ENCODE results near the gene ZNF598. TPM values are rescaled to one million over a fixed set of nuclear protein-coding genes. Genes with fewer than 3 reads are reported as not detected.
A peak's percentile ranks its signal among the peaks of the same experiment; 100 is the strongest.

Gene ZNF598
- total and polyA plus RNA-seq, 4 donors: 2.7 to 28.4 (median 16.2) TPM

DNA sequence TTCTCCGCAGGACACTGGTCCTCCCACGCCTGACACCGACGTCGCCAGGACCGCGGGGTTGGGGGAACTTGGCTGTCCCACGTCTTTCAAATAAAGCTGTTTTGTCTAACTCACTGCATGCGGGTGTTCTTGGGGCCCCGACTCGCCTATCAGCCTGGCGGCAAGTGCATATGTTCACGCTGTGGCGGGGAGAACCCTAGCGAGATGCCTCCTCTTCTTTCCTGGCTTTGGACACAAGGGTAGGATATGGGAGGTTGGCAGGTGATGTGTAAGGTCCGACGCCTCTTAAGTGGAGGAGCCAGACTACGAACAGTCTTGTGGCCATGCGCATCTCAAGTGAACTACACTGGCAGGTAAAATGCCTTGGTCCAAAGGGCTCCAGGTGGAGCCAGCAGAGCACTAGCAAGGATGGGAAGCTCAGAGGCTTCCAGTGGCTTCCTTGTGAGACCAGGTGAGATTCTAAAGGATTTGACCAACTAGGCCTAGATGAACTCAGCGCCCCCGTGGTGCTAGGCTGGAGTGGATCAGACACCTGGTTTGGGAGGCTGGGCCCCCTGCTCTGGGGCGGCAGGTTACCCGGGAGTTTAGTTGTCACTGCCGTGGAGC lies 44.1 kb downstream of the ZNF598 start:
- H3K27ac ChIP-seq (ENCODE audit: low read depth in 1 of 2, low read length in 2 of 2): peak overlapping the region; percentile 89 to 93
- TF ChIP-seq HNF4G (IDR thresholded peaks at IDR 0.05) (no peak), FOXA2 (IDR thresholded peaks at IDR 0.05) (no peak), TAF1 (conservative IDR thresholded peaks at IDR 0.05) (no peak), HNF4A (conservative IDR thresholded peaks at IDR 0.05) (no peak)
- DNase-seq (ENCODE audit: low spot score): no peak
- H3K4me1 ChIP-seq (ENCODE audit: control insufficient read depth in 4 of 4, insufficient read depth in 4 of 4, low read length in 3 of 4): peaks cover 4 to 28% (median 21%) of the 10 kb centered on the region in 4 donors
- H3K4me3 ChIP-seq (ENCODE audit: low read depth in 1 of 3, low read length in 3 of 3): peak overlapping the region; percentile 81 to 97 (median 82)
- H3K27me3 ChIP-seq (ENCODE audit: control insufficient read depth in 4 of 4, insufficient read depth in 4 of 4, low read length in 3 of 4): no peaks in the 10 kb centered on the region
- H3K9ac ChIP-seq (ENCODE audit: low read depth in 1 of 2, low read length in 2 of 2): peak overlapping the region; percentile 61 to 99
- no peaks in the 10 kb centered on the region for H3K9me3 ChIP-seq (ENCODE audit: control insufficient read depth in 4 of 4, low read length in 3 of 4)
- 23% methylated on average over 24 of the region's 24 CpGs for WGBS
- peaks cover 0 to 26% (median 7%) of the 10 kb centered on the region in 4 donors for H3K36me3 ChIP-seq (ENCODE audit: control insufficient read depth in 4 of 4, insufficient read depth in 3 of 4, low read depth in 1 of 4, low read length in 3 of 4)

DNA sequence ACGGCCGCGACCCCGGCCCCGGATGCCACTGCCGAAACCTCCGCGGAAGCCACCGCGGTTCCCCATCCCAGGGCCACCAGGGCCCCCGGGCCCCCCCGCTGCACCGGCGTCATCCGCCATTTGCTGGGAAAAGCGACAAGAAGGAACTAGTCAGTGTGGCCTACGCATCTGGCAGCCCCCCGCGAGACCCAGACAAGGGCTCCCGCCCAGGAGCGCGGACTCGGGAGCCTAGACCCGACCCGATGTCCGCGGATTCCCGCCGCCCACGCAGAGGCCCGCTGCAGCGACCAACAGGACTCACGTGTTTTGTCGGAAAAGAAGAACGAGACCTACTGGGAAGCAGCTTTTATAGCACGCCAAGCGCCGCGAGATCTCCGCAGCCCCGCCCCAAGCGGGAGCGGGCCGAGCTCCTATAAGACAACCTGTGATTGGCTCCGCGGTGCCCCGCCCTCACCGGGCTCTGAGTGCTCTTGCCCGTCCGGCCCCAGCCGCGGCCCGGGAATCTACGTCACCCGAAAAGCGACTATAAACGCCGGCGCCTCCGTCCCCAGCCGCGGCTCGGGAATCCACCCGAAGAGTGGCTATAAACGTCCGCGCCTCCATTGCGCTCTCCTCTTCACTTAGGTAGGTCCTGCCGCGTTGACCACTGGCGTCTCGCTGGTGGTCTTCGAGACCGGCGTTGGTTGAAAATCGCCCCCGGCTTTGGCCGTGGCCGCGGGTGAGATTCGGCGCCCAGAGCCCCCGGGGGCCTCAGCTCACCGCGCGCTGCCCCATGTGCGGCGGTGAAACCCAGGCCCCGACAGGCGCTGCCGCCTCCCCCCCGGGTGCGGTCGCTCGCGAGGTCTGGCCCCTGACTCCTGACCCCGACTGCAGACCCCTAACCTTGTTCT lies 44.9 kb downstream of the ZNF598 start, which contains the start of gene RPS2:
Gene RPS2, minus strand, starts transcription at position 321 of the 890 bp plus-strand sequence. Its CDS starts 201 bp downstream, at position 120.
- H3K9ac ChIP-seq (ENCODE audit: low read depth in 1 of 2, low read length in 2 of 2): peak within 1 kb of the TSS; percentile 61 to 99
- H3K36me3 ChIP-seq (ENCODE audit: control insufficient read depth in 4 of 4, insufficient read depth in 3 of 4, low read depth in 1 of 4, low read length in 3 of 4): peaks cover 0 to 26% (median 7%) of the 10 kb centered on the region in 4 donors
- peak within 1 kb of the TSS; percentile 81 to 97 (median 82) for H3K4me3 ChIP-seq (ENCODE audit: low read depth in 1 of 3, low read length in 3 of 3)
- peak in 1 of 2 donors; percentile 13 for TF ChIP-seq HNF4A (conservative IDR thresholded peaks at IDR 0.05)
- peak; percentile 99 for TF ChIP-seq TAF1 (conservative IDR thresholded peaks at IDR 0.05)
- peak; percentile 93 for TF ChIP-seq SP1 (IDR thresholded peaks at IDR 0.05)
- no peak for TF ChIP-seq FOXA1 (IDR thresholded peaks at IDR 0.05)
- TF ChIP-seq RXRA (IDR thresholded peaks at IDR 0.05): peak; percentile 22 to 33
- peak; percentile 95 to 98 for TF ChIP-seq EGR1 (IDR thresholded peaks at IDR 0.05; ENCODE audit: low read depth in 2 of 2)
- peak; percentile 90 for TF ChIP-seq REST (IDR thresholded peaks at IDR 0.05)
- no peak for TF ChIP-seq CTCF (IDR thresholded peaks at IDR 0.05; ENCODE audit: low read depth, low read length, missing input control)
- peak in 1 of 2 donors; percentile 81 for TF ChIP-seq GABPA (IDR thresholded peaks at IDR 0.05 in 1 of 2, conservative IDR thresholded peaks at IDR 0.05 in 1 of 2)
- no peak for TF ChIP-seq HNF4G (IDR thresholded peaks at IDR 0.05)
- TF ChIP-seq JUND (IDR thresholded peaks at IDR 0.05): no peak
- peak; percentile 62 for TF ChIP-seq MAX (IDR thresholded peaks at IDR 0.05)
- TF ChIP-seq, protein P1, sequence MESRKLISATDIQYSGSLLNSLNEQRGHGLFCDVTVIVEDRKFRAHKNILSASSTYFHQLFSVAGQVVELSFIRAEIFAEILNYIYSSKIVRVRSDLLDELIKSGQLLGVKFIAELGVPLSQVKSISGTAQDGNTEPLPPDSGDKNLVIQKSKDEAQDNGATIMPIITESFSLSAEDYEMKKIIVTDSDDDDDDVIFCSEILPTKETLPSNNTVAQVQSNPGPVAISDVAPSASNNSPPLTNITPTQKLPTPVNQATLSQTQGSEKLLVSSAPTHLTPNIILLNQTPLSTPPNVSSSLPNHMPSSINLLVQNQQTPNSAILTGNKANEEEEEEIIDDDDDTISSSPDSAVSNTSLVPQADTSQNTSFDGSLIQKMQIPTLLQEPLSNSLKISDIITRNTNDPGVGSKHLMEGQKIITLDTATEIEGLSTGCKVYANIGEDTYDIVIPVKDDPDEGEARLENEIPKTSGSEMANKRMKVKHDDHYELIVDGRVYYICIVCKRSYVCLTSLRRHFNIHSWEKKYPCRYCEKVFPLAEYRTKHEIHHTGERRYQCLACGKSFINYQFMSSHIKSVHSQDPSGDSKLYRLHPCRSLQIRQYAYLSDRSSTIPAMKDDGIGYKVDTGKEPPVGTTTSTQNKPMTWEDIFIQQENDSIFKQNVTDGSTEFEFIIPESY (IDR thresholded peaks at IDR 0.05): peak; percentile 99
- TF ChIP-seq ATF3 (IDR thresholded peaks at IDR 0.05): no peak
- TF ChIP-seq FOXA2 (IDR thresholded peaks at IDR 0.05): no peak
- TF ChIP-seq NR2F2 (IDR thresholded peaks at IDR 0.05): peak; percentile 20
- TF ChIP-seq YY1 (IDR thresholded peaks at IDR 0.05): peak; percentile 94
- TF ChIP-seq RAD21 (IDR thresholded peaks at IDR 0.05): no peak
- WGBS: 1% methylated on average over 97 of the region's 97 CpGs
- H3K27ac ChIP-seq (ENCODE audit: low read depth in 1 of 2, low read length in 2 of 2): peak within 1 kb of the TSS; percentile 89 to 93
- no peaks in the 10 kb centered on the region for H3K27me3 ChIP-seq (ENCODE audit: control insufficient read depth in 4 of 4, insufficient read depth in 4 of 4, low read length in 3 of 4)
- H3K9me3 ChIP-seq (ENCODE audit: control insufficient read depth in 4 of 4, low read length in 3 of 4): no peaks in the 10 kb centered on the region
- H3K4me1 ChIP-seq (ENCODE audit: control insufficient read depth in 4 of 4, insufficient read depth in 4 of 4, low read length in 3 of 4): peaks cover 4 to 30% (median 25%) of the 10 kb centered on the region in 4 donors
- peak; percentile 96 for DNase-seq (ENCODE audit: low spot score)
